Thymus (tissue), 14 donors: ENCODE data around the gene GTF2H2C. TPM values are rescaled to one million over a fixed set of nuclear protein-coding genes. Genes with fewer than 3 reads are reported as not detected.
"Not testable (repeated sequence)": the region's sequence is repeated elsewhere in the genome, so short reads cannot be mapped to it uniquely, and the experiment has no call there.

ENCODE experiments used
- DNase-seq, 9 donors: peaks; one replicate each; pipeline ENCODE4 v3.0.0-alpha.2; 2013; ENCODE audit warnings: low spot score in 9 of 9, low read depth in 6 of 9, missing footprints in 1 of 9
- H3K27ac ChIP-seq, 2 donors: one replicate each; pipeline ENCODE4 v1.5.1; 2013; ENCODE audit warnings: control low read depth in 1 of 2, low read depth in 1 of 2, low read length in 1 of 2, mild to moderate bottlenecking in 1 of 2, moderate library complexity in 1 of 2
- H3K27me3 ChIP-seq, 2 donors: one replicate each; pipeline ENCODE4 v1.5.1; 2013; ENCODE audit warnings: low read length in 1 of 2; ENCODE audit not compliant: control insufficient read depth in 2 of 2, insufficient read depth in 1 of 2
- H3K36me3 ChIP-seq, 2 donors: one replicate each; pipeline ENCODE4 v1.5.1; 2013; ENCODE audit warnings: low read length in 1 of 2, mild to moderate bottlenecking in 1 of 2, moderate library complexity in 1 of 2; ENCODE audit not compliant: control insufficient read depth in 2 of 2, insufficient read depth in 2 of 2
- H3K4me1 ChIP-seq, 2 donors: one replicate each; pipeline ENCODE4 v1.5.1; 2013; ENCODE audit warnings: low read length in 2 of 2; ENCODE audit not compliant: control insufficient read depth in 2 of 2, insufficient read depth in 2 of 2
- H3K4me3 ChIP-seq, 2 donors: one replicate each; pipeline ENCODE4 v1.5.1; 2013; ENCODE audit warnings: low read length in 2 of 2, control low read depth in 1 of 2, mild to moderate bottlenecking in 1 of 2
- H3K9me3 ChIP-seq, 2 donors: one replicate each; pipeline ENCODE4 v1.5.1; 2013; ENCODE audit warnings: low read length in 1 of 2, mild to moderate bottlenecking in 1 of 2; ENCODE audit not compliant: control insufficient read depth in 2 of 2, insufficient read depth in 1 of 2
- WGBS: extraction: QIAGEN DNeasy Blood & Tissue Kit; methylation state at CpG from one replicate; pipeline ENCODE4 v1.1.7; 2013; 5-methylcytosine and 5-hydroxymethylcytosine counted together
- long read RNA-seq, 10 donors: transcript quantifications; one replicate each; lab custom pipeline, GENCODE V29; 2026
- polyA plus RNA-seq: library from polyadenylated mRNA; stranded (reverse); fragments of 200-250 nt; gene quantifications from one replicate; pipeline ENCODE4 v1.2.3, GENCODE V29; 2013
- total RNA-seq: library from RNA; stranded (reverse); fragments of 120-200 nt; gene quantifications from one replicate; pipeline ENCODE4 v1.2.4, GENCODE V29; 2013
- donor health status: healthy.

The GTF2H2C gene
- total RNA-seq (32.0 TPM), polyA plus RNA-seq (27.9 TPM)
- long read RNA-seq, donor 1, result 0 reads
- long read RNA-seq, donor 2, result 0 reads
- long read RNA-seq, donor 3, partial matches to known transcripts, result 0 of 3 reads
- long read RNA-seq, donor 3, other reads (novel, unspliced or antisense), result 0 of 3 reads
- long read RNA-seq, donor 4, result 0 reads
- long read RNA-seq, donor 5, partial matches to known transcripts, result 0 of 2 reads
- long read RNA-seq, donor 5, other reads (novel, unspliced or antisense), result 0 of 2 reads
- long read RNA-seq, donor 6, partial matches to known transcripts, result 0 of 1 reads
- long read RNA-seq, donor 6, other reads (novel, unspliced or antisense), result 0 of 1 reads
- long read RNA-seq, donor 7, partial matches to known transcripts, result 0 of 3 reads
- long read RNA-seq, donor 7, other reads (novel, unspliced or antisense), result 0 of 3 reads
- long read RNA-seq, donor 8, partial matches to known transcripts, result 0 of 1 reads
- long read RNA-seq, donor 8, other reads (novel, unspliced or antisense), result 0 of 1 reads
- long read RNA-seq, donor 9, result 0 reads
- long read RNA-seq, donor 10, partial matches to known transcripts, result 0 of 1 reads
- long read RNA-seq, donor 10, other reads (novel, unspliced or antisense), result 0 of 1 reads

GRCh38 chr5:69559908-69560330, at the start of gene GTF2H2C:
GTF2H2C (plus strand) TSS chr5:69560191; CDS start chr5:69565133, 4,942 bp downstream.
- H3K9me3 ChIP-seq, H3K27ac ChIP-seq, H3K36me3 ChIP-seq, H3K27me3 ChIP-seq, H3K4me1 ChIP-seq: not testable (repeated sequence)
- DNase-seq, result peak in 7 of 9 donors; percentile 33 to 76 (median 47)
- H3K4me3 ChIP-seq, result peak within 1 kb of the TSS; percentile 30 to 47
- under 1% methylated on average over 39 of the region's 40 CpGs for WGBS

GRCh38 chr5:69510694-69511093, 49.3 kb upstream of the GTF2H2C start:
- Histone ChIP-seq H3K36me3 (no peaks in the 10 kb centered on the region), H3K4me1 (no peaks in the 10 kb centered on the region), H3K4me3 (no peak overlapping the region), H3K9me3 (no peaks in the 10 kb centered on the region), H3K27me3 (no peaks in the 10 kb centered on the region), H3K27ac (no peak overlapping the region)
- WGBS, result 95% methylated on average over 2 of the region's 2 CpGs
- DNase-seq, result no peak

GRCh38 chr5:69512740-69513260, 47.2 kb upstream of the GTF2H2C start:
- over 99% methylated on average over 2 of the region's 2 CpGs for WGBS
- Histone ChIP-seq H3K4me3 (no peak overlapping the region), H3K9me3 (no peaks in the 10 kb centered on the region), H3K27ac (no peak overlapping the region), H3K36me3 (no peaks in the 10 kb centered on the region), H3K27me3 (no peaks in the 10 kb centered on the region), H3K4me1 (no peaks in the 10 kb centered on the region)
- DNase-seq, result no peak

GRCh38 chr5:69515570-69515969, 44.4 kb upstream of the GTF2H2C start:
- not testable (repeated sequence) for DNase-seq, H3K36me3 ChIP-seq, H3K27ac ChIP-seq, H3K4me3 ChIP-seq, H3K9me3 ChIP-seq, H3K27me3 ChIP-seq, H3K4me1 ChIP-seq
- 98% methylated on average over 23 of the region's 30 CpGs for WGBS

- Histone ChIP-seq H3K27ac (no peak overlapping the region), H3K27me3 (no peaks in the 10 kb centered on the region), H3K4me1 (no peaks in the 10 kb centered on the region), H3K9me3 (no peaks in the 10 kb centered on the region), H3K36me3 (no peaks in the 10 kb centered on the region), H3K4me3 (no peak overlapping the region)
- DNase-seq, result no peak
- 100% methylated on average over 1 of the region's 1 CpG for WGBS
Measured at GRCh38 chr5:69516769-69517168, 43.2 kb upstream of the GTF2H2C start.

GRCh38 chr5:69517763-69518212, 42.2 kb upstream of the GTF2H2C start:
- H3K36me3 ChIP-seq, result no peaks in the 10 kb centered on the region
- no peak overlapping the region for H3K27ac ChIP-seq
- no peak for DNase-seq
- H3K4me3 ChIP-seq, result no peak overlapping the region
- no peaks in the 10 kb centered on the region for H3K4me1 ChIP-seq
- no peaks in the 10 kb centered on the region for H3K27me3 ChIP-seq
- WGBS, result 86% methylated on average over 4 of the region's 4 CpGs
- no peaks in the 10 kb centered on the region for H3K9me3 ChIP-seq

GRCh38 chr5:69519285-69519684, 40.7 kb upstream of the GTF2H2C start:
- no peaks in the 10 kb centered on the region for H3K9me3 ChIP-seq
- no peaks in the 10 kb centered on the region for H3K27me3 ChIP-seq
- no peak for DNase-seq
- no peaks in the 10 kb centered on the region for H3K36me3 ChIP-seq
- H3K4me1 ChIP-seq, result no peaks in the 10 kb centered on the region
- no peak overlapping the region for H3K4me3 ChIP-seq
- WGBS, result 94% methylated on average over 2 of the region's 2 CpGs
- no peak overlapping the region for H3K27ac ChIP-seq

GRCh38 chr5:69522035-69522434, 38.0 kb upstream of the GTF2H2C start:
- Histone ChIP-seq H3K9me3 (no peaks in the 10 kb centered on the region), H3K27me3 (no peaks in the 10 kb centered on the region), H3K4me1 (no peaks in the 10 kb centered on the region), H3K4me3 (no peak overlapping the region), H3K27ac (no peak overlapping the region), H3K36me3 (no peaks in the 10 kb centered on the region)
- no peak for DNase-seq
- 90% methylated on average over 3 of the region's 3 CpGs for WGBS

GRCh38 chr5:69525490-69525889, 34.5 kb upstream of the GTF2H2C start:
- 94% methylated on average over 2 of the region's 2 CpGs for WGBS
- no peaks in the 10 kb centered on the region for H3K36me3 ChIP-seq
- no peak overlapping the region for H3K4me3 ChIP-seq
- no peaks in the 10 kb centered on the region for H3K4me1 ChIP-seq
- no peak for DNase-seq
- no peaks in the 10 kb centered on the region for H3K9me3 ChIP-seq
- no peaks in the 10 kb centered on the region for H3K27me3 ChIP-seq
- no peak overlapping the region for H3K27ac ChIP-seq
